Mesendoderm (in vitro differentiated cells): Measurements from ENCODE around the gene TBX4. TPM values are rescaled to one million over a fixed set of nuclear protein-coding genes. Genes with fewer than 3 reads are reported as not detected.

ENCODE experiments used
- DNase-seq: peaks from one replicate; pipeline ENCODE4 v3.0.0; 2013
- H2AK5ac ChIP-seq: 2 replicates; pipeline ENCODE4 v1.6.1; 2013; ENCODE audit warnings: low read length, inconsistent platforms
- H2BK120ac ChIP-seq: 2 replicates; pipeline ENCODE4 v1.6.1; 2013; ENCODE audit warnings: low read depth, mild to moderate bottlenecking, low read length, moderate library complexity, mixed read lengths
- H2BK15ac ChIP-seq: replicated peaks from 2 replicates; pipeline ENCODE4 v1.6.1; 2013; ENCODE audit warnings: low read depth, mild to moderate bottlenecking, moderate library complexity
- H2BK5ac ChIP-seq: 2 replicates; pipeline ENCODE4 v1.6.1; 2013; ENCODE audit warnings: low read length, inconsistent platforms
- H3K18ac ChIP-seq: 2 replicates; pipeline ENCODE4 v1.6.1; 2013; ENCODE audit warnings: mild to moderate bottlenecking, low read length, mixed read lengths
- H3K23ac ChIP-seq: one replicate; pipeline ENCODE4 v1.6.1; 2013; ENCODE audit warnings: low read length
- H3K27ac ChIP-seq: 2 replicates; pipeline ENCODE4 v1.5.1; 2013; ENCODE audit warnings: low read depth, mild to moderate bottlenecking, inconsistent platforms, low read length, moderate library complexity
- H3K27me3 ChIP-seq: 2 replicates; pipeline ENCODE4 v1.6.1; 2013; ENCODE audit warnings: low read length, control low read depth, mild to moderate bottlenecking, inconsistent platforms; ENCODE audit not compliant: insufficient read depth, poor library complexity
- H3K36me3 ChIP-seq: 2 replicates; pipeline ENCODE4 v1.6.1; 2013; ENCODE audit warnings: low read length, inconsistent platforms; ENCODE audit not compliant: control insufficient read depth, insufficient read depth
- H3K4ac ChIP-seq: one replicate; pipeline ENCODE4 v1.6.1; 2013; ENCODE audit warnings: low read depth, mild to moderate bottlenecking, low read length, moderate library complexity
- H3K4me1 ChIP-seq: 2 replicates; pipeline ENCODE4 v1.6.1; 2013; ENCODE audit warnings: low read depth, low read length, inconsistent platforms; ENCODE audit not compliant: control insufficient read depth
- H3K4me2 ChIP-seq: 2 replicates; pipeline ENCODE4 v1.6.1; 2013; ENCODE audit warnings: low read length
- H3K4me3 ChIP-seq: 2 replicates; pipeline ENCODE4 v1.5.1; 2013; ENCODE audit warnings: mild to moderate bottlenecking, low read length
- H3K56ac ChIP-seq: one replicate; pipeline ENCODE4 v1.6.1; 2013; ENCODE audit warnings: low read length
- H3K79me1 ChIP-seq: 2 replicates; pipeline ENCODE4 v1.6.1; 2013; ENCODE audit warnings: low read length, inconsistent platforms
- H3K79me2 ChIP-seq: 2 replicates; pipeline ENCODE4 v1.6.1; 2013; ENCODE audit warnings: mild to moderate bottlenecking, low read length; ENCODE audit not compliant: control insufficient read depth, insufficient read depth
- H3K9ac ChIP-seq: 2 replicates; pipeline ENCODE4 v1.6.1; 2013; ENCODE audit warnings: low read length, inconsistent platforms
- H4K5ac ChIP-seq: one replicate; pipeline ENCODE4 v1.6.1; 2013; ENCODE audit warnings: low read length
- H4K8ac ChIP-seq: one replicate; pipeline ENCODE4 v1.6.1; 2013; ENCODE audit warnings: low read depth, mild to moderate bottlenecking, control low read depth, low read length, moderate library complexity
- WGBS: extraction: QIAGEN DNeasy Blood & Tissue Kit; methylation state at CpG from one replicate; pipeline ENCODE4 v1.1.7; 2013; ENCODE audit warnings: low lambda C conversion rate, missing lambda C conversion rate; ENCODE audit not compliant: insufficient coverage; ENCODE audit errors: extremely low coverage; 5-methylcytosine and 5-hydroxymethylcytosine counted together
- polyA plus RNA-seq, 2 experiments: library from polyadenylated mRNA; stranded (reverse); fragments of 200-250 nt; gene quantifications; one replicate each; pipeline ENCODE4 v1.2.3, GENCODE V29; 2013

Gene TBX4
- polyA plus RNA-seq (2013, experiment 1 of 2), result 0.06 TPM
- 0.13 TPM for polyA plus RNA-seq (2013, experiment 2 of 2)

DNA sequence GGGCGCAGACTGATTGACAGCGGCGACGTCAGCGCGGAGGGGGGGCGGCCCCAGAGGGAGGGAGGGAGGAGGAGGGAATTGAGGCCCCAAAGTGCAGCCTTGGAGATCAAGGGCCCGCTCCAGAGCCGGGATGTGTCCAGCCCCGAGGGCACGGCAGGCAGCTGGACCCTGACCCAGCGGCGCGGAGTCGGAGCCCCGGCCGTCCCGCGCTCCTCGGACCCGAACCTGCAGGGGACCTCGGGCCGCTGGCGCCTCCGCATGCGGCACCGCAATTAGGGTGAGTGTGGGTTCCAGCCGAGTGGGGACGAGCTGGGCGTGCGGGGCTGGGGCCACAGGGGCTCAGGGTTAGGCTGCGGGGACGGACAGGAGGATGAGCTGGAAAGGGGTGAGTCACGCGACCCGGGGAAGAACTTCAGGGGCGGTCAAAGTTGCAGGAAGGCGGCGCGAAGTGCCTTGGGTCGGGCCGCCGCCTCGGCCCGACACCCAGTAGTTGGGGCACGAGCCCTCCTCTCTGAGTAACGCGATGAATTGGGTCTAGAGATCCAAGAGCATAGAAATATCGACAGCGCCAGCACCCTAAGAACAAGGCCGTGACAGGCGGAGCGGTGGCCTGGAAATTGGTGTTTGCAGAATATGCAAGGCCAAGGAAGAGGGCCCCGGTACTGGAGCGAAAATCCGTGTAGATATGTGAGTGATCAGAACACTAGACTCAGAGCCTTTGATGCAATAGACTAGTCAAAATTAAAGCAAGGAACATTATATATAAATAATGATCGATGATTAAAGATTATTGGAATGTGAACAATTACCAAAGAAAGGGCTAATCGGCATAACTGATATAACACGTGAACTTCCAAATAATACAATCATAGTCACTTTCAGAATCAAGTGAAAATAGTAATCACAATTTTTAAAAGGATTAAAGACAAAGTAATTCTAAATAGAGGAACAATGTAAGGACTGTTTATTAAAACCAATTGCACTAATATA is at the start of gene TBX4:
Gene TBX4 (plus strand): TSS at position 122 of the 990 bp plus-strand sequence. CDS start 4,069 bp downstream, outside the sequence.
- no peak within 1 kb of the TSS for H2BK120ac ChIP-seq
- H3K9ac ChIP-seq, result peak within 1 kb of the TSS; percentile 48
- H3K56ac ChIP-seq, result peak within 1 kb of the TSS; percentile 81
- no peak within 1 kb of the TSS for H4K8ac ChIP-seq
- H3K27me3 ChIP-seq, result peaks cover 48% of the 10 kb centered on the region
- H2BK5ac ChIP-seq, result no peak within 1 kb of the TSS
- peak within 1 kb of the TSS; percentile 35 for H3K18ac ChIP-seq
- no peak within 1 kb of the TSS for H3K23ac ChIP-seq
- H3K79me2 ChIP-seq, result no peaks in the 10 kb centered on the region
- H3K4me3 ChIP-seq, result no peak within 1 kb of the TSS
- H3K4me2 ChIP-seq, result peak within 1 kb of the TSS; percentile 83
- H3K27ac ChIP-seq, result no peak within 1 kb of the TSS
- H4K5ac ChIP-seq, result no peak within 1 kb of the TSS
- no peaks in the 10 kb centered on the region for H3K79me1 ChIP-seq
- H2BK15ac ChIP-seq, result no peak within 1 kb of the TSS
- H3K4ac ChIP-seq, result no peak within 1 kb of the TSS
- H3K36me3 ChIP-seq, result no peaks in the 10 kb centered on the region
- WGBS, result no CpG with 5 or more reads among the region's 59 CpGs
- H3K4me1 ChIP-seq, result peaks cover 3% of the 10 kb centered on the region
- no peak within 1 kb of the TSS for H2AK5ac ChIP-seq
- DNase-seq, result no peak

DNA sequence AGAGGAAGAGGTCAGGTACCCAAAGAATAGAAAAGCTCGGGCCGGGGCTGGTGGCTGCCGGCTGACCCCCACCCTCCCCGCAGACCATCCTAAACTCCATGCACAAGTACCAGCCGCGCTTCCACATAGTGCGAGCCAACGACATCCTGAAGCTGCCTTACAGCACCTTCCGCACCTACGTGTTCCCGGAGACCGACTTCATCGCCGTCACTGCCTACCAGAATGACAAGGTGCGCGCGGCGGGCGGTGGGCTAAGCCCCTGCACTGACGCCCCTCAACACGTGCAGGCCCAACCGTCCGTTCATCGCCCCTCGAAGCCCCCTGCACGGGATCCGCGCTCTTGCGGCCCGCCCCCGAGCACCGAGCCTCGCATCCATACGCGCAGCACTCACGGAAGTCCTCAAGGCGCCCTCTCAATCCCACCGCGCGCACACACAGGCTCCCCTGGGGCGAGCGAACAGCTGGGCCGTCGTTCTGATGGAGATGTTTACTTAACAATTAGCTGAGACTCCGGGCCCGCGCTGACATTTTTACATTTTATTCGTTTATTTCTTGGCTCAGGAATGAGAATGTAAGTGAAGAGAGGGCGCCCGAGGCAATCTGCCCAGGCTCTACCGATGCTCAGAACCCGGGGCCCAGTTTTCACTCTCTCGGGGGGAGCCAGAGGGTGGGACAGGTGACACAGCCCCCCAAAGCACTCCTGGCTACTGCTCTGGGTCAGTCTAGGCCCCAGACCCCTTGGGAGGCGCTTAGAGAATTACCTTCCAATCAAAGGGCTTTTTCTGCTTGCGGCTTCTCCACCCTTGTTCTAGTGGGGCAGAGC is 49.0 kb upstream of the TBX4 start:
- H2BK120ac ChIP-seq, result no peak overlapping the region
- WGBS, result no CpG with 5 or more reads among the region's 55 CpGs
- H2BK15ac ChIP-seq, result no peak overlapping the region
- no peaks in the 10 kb centered on the region for H3K36me3 ChIP-seq
- no peak overlapping the region for H3K4me2 ChIP-seq
- DNase-seq, result no peak
- no peak overlapping the region for H2AK5ac ChIP-seq
- H3K27me3 ChIP-seq, result peaks cover 81% of the 10 kb centered on the region
- H3K4ac ChIP-seq, result no peak overlapping the region
- no peak overlapping the region for H3K27ac ChIP-seq
- H3K56ac ChIP-seq, result no peak overlapping the region
- H3K4me1 ChIP-seq, result no peaks in the 10 kb centered on the region
- no peak overlapping the region for H4K8ac ChIP-seq
- H3K9ac ChIP-seq, result no peak overlapping the region
- H3K18ac ChIP-seq, result no peak overlapping the region
- H3K79me2 ChIP-seq, result no peaks in the 10 kb centered on the region
- no peak overlapping the region for H4K5ac ChIP-seq
- no peak overlapping the region for H3K4me3 ChIP-seq
- H2BK5ac ChIP-seq, result no peak overlapping the region
- no peaks in the 10 kb centered on the region for H3K79me1 ChIP-seq
- no peak overlapping the region for H3K23ac ChIP-seq

DNA sequence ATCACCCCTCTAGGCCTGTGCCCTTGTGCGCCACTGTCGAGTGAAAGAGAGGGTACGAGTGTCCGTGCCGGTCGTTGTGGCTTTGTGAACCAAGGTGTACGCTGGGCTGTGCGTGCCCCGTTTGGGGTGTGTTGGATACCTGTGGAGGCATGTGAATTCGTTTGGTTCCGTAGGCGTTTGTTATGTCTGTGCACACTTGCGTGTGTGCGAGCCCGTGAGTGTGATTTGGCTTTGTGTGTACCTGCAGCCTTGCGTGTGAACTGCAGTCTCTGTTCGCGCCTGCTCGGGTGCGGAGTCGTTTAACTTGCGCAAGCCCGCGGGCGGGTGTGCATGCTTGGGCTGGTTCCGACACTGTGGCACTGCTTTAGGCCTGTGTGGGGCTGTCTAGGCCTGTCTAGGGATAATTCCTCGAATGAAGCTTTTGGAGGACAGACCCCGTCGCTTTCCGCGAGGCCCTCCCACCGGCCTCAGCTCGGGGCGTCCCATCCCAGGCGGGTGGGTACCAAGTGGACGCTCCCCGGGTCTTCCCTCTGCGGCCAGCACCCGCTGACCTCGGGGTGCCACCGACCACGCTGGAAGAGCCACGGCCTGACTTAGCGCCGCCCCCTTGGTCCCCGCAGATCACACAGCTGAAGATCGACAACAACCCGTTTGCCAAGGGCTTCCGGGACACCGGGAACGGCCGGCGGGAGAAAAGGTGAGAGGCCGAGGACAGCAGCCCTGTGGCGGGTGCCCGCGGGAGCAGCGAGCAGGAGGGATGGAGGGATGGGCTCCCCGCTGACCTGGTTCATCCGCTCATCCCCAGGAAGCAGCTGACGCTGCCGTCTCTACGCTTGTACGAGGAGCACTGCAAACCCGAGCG is 48.2 kb upstream of the TBX4 start:
- peaks cover 80% of the 10 kb centered on the region for H3K27me3 ChIP-seq
- H3K9ac ChIP-seq, result no peak overlapping the region
- H3K36me3 ChIP-seq, result no peaks in the 10 kb centered on the region
- H3K56ac ChIP-seq, result no peak overlapping the region
- no peak overlapping the region for H2AK5ac ChIP-seq
- no peak overlapping the region for H2BK120ac ChIP-seq
- peak overlapping the region; percentile 13 for H3K4me2 ChIP-seq
- no peak overlapping the region for H3K18ac ChIP-seq
- no peaks in the 10 kb centered on the region for H3K79me2 ChIP-seq
- DNase-seq, result no peak
- H2BK15ac ChIP-seq, result no peak overlapping the region
- no peaks in the 10 kb centered on the region for H3K4me1 ChIP-seq
- no peak overlapping the region for H3K27ac ChIP-seq
- no peak overlapping the region for H2BK5ac ChIP-seq
- no peak overlapping the region for H4K8ac ChIP-seq
- H3K23ac ChIP-seq, result no peak overlapping the region
- H3K4ac ChIP-seq, result no peak overlapping the region
- no peak overlapping the region for H4K5ac ChIP-seq
- no CpG with 5 or more reads among the region's 66 CpGs for WGBS
- H3K4me3 ChIP-seq, result no peak overlapping the region
- H3K79me1 ChIP-seq, result no peaks in the 10 kb centered on the region

DNA sequence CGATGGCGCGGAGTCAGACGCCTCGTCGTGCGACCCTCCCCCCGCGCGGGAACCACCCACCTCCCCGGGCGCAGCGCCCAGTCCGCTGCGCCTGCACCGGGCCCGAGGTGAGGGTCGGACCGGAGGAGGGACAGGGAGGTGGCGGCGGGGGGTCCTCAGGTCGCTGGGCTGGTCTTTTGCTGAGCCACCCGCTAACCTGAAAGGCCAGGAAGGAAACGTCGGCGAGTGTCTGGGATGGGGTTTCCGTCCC is 47.6 kb upstream of the TBX4 start:
- no peaks in the 10 kb centered on the region for H3K79me2 ChIP-seq
- no peak overlapping the region for H3K27ac ChIP-seq
- H3K36me3 ChIP-seq, result no peaks in the 10 kb centered on the region
- no peak overlapping the region for H3K23ac ChIP-seq
- no peak overlapping the region for H3K9ac ChIP-seq
- no peak overlapping the region for H3K4me3 ChIP-seq
- H3K79me1 ChIP-seq, result no peaks in the 10 kb centered on the region
- H3K4ac ChIP-seq, result no peak overlapping the region
- H3K4me2 ChIP-seq, result no peak overlapping the region
- H2AK5ac ChIP-seq, result no peak overlapping the region
- H4K8ac ChIP-seq, result no peak overlapping the region
- no peak overlapping the region for H2BK5ac ChIP-seq
- WGBS, result no CpG with 5 or more reads among the region's 27 CpGs
- no peak overlapping the region for H3K56ac ChIP-seq
- H3K18ac ChIP-seq, result no peak overlapping the region
- H2BK15ac ChIP-seq, result no peak overlapping the region
- no peak overlapping the region for H4K5ac ChIP-seq
- no peak for DNase-seq
- H3K4me1 ChIP-seq, result no peaks in the 10 kb centered on the region
- no peak overlapping the region for H2BK120ac ChIP-seq
- peaks cover 81% of the 10 kb centered on the region for H3K27me3 ChIP-seq

DNA sequence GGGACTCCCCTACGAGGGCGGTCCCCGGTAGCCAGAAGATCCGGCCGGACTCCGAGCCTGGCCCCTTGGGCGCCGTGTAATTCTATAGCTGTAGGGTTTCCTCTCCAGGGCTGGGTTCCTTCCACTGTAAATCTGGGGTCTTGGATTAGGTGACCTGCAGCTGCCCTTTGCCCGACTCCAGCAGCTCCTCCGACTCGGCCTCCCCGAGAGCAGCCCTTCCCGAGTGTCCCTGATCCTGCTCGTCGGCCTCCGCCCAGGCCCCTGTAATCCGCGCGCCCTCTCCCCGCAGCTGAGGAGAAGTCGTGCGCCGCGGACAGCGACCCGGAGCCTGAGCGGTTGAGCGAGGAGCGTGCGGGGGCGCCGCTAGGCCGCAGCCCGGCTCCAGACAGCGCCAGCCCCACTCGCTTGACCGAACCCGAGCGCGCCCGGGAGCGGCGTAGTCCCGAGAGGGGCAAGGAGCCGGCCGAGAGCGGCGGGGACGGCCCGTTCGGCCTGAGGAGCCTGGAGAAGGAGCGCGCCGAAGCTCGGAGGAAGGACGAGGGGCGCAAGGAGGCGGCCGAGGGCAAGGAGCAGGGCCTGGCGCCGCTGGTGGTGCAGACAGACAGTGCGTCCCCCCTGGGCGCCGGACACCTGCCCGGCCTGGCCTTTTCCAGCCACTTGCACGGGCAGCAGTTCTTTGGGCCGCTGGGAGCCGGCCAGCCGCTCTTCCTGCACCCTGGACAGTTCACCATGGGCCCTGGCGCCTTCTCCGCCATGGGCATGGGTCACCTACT is 47.1 kb upstream of the TBX4 start:
- Histone ChIP-seq H3K56ac (peak overlapping the region; percentile 30), H3K79me2 (no peaks in the 10 kb centered on the region), H3K4ac (no peak overlapping the region), H3K27me3 (peaks cover 87% of the 10 kb centered on the region), H3K36me3 (no peaks in the 10 kb centered on the region), H2BK15ac (no peak overlapping the region), H4K8ac (no peak overlapping the region), H3K79me1 (no peaks in the 10 kb centered on the region), H3K18ac (no peak overlapping the region), H3K4me2 (no peak overlapping the region), H2BK120ac (no peak overlapping the region), H2BK5ac (no peak overlapping the region), H3K27ac (no peak overlapping the region), H3K4me1 (no peaks in the 10 kb centered on the region), H3K9ac (no peak overlapping the region), H4K5ac (no peak overlapping the region), H3K4me3 (no peak overlapping the region), H3K23ac (peak overlapping the region; percentile 83), H2AK5ac (no peak overlapping the region)
- no CpG with 5 or more reads among the region's 71 CpGs for WGBS
- DNase-seq, result no peak
